22Rv1 (cell line): ENCODE measurements around the gene CHID1.

ENCODE experiments used
- ZFX ChIP-seq: fragments of 450-650 bp; IDR thresholded peaks from 2 replicates; pipeline ENCODE4 v1.6.1; 2017; ENCODE audit warnings: antibody characterized with exemption, borderline replicate concordance
- TF ChIP-seq, protein P1 (sequence below): fragments of 450-650 bp; IDR thresholded peaks from 2 replicates; pipeline ENCODE4 v1.5.1; 2017; ENCODE audit warnings: mild to moderate bottlenecking

DNA sequence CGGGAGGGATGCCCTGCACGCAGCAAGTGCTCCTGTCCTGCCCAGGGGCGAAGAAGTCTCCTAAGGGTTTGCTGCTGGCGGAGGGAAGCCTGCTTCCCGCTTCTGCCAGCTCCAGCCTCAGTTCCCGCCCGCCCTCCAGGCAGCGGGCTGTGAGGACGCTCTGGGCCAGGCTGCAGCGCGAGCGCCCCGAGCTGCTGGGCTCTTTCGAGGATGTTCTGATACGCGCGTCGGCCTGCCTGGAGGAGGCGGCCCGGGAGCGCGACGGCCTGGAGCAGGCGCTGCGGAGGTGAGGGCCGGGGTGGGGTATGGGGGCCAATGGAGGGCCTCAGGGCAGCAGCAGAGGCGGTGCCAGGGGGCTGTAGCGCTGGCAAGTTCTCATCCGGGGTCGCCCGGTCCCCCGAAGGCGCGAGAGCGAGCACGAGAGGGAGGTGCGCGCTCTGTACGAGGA, 80.7 kb downstream of the CHID1 start:
- TF ChIP-seq, protein P1, sequence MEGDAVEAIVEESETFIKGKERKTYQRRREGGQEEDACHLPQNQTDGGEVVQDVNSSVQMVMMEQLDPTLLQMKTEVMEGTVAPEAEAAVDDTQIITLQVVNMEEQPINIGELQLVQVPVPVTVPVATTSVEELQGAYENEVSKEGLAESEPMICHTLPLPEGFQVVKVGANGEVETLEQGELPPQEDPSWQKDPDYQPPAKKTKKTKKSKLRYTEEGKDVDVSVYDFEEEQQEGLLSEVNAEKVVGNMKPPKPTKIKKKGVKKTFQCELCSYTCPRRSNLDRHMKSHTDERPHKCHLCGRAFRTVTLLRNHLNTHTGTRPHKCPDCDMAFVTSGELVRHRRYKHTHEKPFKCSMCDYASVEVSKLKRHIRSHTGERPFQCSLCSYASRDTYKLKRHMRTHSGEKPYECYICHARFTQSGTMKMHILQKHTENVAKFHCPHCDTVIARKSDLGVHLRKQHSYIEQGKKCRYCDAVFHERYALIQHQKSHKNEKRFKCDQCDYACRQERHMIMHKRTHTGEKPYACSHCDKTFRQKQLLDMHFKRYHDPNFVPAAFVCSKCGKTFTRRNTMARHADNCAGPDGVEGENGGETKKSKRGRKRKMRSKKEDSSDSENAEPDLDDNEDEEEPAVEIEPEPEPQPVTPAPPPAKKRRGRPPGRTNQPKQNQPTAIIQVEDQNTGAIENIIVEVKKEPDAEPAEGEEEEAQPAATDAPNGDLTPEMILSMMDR: no peak
- TF ChIP-seq ZFX: no peak
